Fibroblast of lung (primary cell): ENCODE measurements around the gene CHEK1. TPM values are rescaled to one million over a fixed set of nuclear protein-coding genes. Genes with fewer than 3 reads are reported as not detected.

ENCODE experiments used
- DNase-seq, 2 donors: peaks; one replicate each; pipeline versions ENCODE4 v3.0.0 to v3.0.0-alpha.2; 2010; ENCODE audit warnings: low read depth in 2 of 2
- H2AFZ ChIP-seq: 2 replicates; pipeline ENCODE4 v1.5.1; 2012; ENCODE audit warnings: low read length, control low read depth, inconsistent platforms
- H3K27ac ChIP-seq: 2 replicates; pipeline ENCODE4 v1.5.1; 2011; ENCODE audit warnings: low read length, control low read depth; ENCODE audit not compliant: insufficient read depth
- H3K27me3 ChIP-seq: 2 replicates; pipeline ENCODE4 v1.5.1; 2011; ENCODE audit warnings: mild to moderate bottlenecking, low read length; ENCODE audit not compliant: control insufficient read depth, insufficient read depth
- H3K36me3 ChIP-seq: 2 replicates; pipeline ENCODE4 v1.5.1; 2011; ENCODE audit warnings: low read length; ENCODE audit not compliant: control insufficient read depth, insufficient read depth
- H3K4me1 ChIP-seq: 2 replicates; pipeline ENCODE4 v1.5.1; 2011; ENCODE audit warnings: low read length; ENCODE audit not compliant: control insufficient read depth, insufficient read depth; ENCODE audit errors: extremely low read depth
- H3K4me2 ChIP-seq: 2 replicates; pipeline ENCODE4 v1.5.1; 2011; ENCODE audit warnings: low read length, control low read depth; ENCODE audit not compliant: insufficient read depth; ENCODE audit errors: extremely low read depth
- H3K4me3 ChIP-seq, 4 experiments: fragments of 200-600 bp in 1 of 4; sonication (generic) in 1 of 4; replicated peaks in 1 of 4; 2 replicates each; pipeline ENCODE4 v1.5.1; 2011 to 2016; ENCODE audit warnings: low read length in 4 of 4, low read depth in 3 of 4, mild to moderate bottlenecking in 3 of 4, control low read depth in 2 of 4, inconsistent platforms in 1 of 4, mixed read lengths in 1 of 4; ENCODE audit not compliant: insufficient read depth in 1 of 4; ENCODE audit errors: control extremely low read depth in 1 of 4
- H3K79me2 ChIP-seq: 2 replicates; pipeline ENCODE4 v1.5.1; 2012; ENCODE audit warnings: mild to moderate bottlenecking, low read length, inconsistent platforms; ENCODE audit not compliant: control insufficient read depth, insufficient read depth
- H3K9ac ChIP-seq: 2 replicates; pipeline ENCODE4 v1.5.1; 2011; ENCODE audit warnings: mild to moderate bottlenecking, low read length, control low read depth; ENCODE audit not compliant: insufficient read depth
- H3K9me3 ChIP-seq: 2 replicates; pipeline ENCODE4 v1.5.1; 2012; ENCODE audit warnings: low read depth, low read length; ENCODE audit not compliant: control insufficient read depth, insufficient read depth
- H4K20me1 ChIP-seq: 2 replicates; pipeline ENCODE4 v1.5.1; 2011; ENCODE audit warnings: low read length; ENCODE audit not compliant: control insufficient read depth, insufficient read depth; ENCODE audit errors: extremely low read depth
- CTCF ChIP-seq, 2 donors: IDR thresholded peaks in 1 of 2; conservative IDR thresholded peaks in 1 of 2; 1 replicate in 1 of 2; 2 replicates in 1 of 2; pipeline ENCODE4 v1.5.1; 2011 to 2012; ENCODE audit warnings: low read length in 2 of 2, control low read depth in 1 of 2, inconsistent platforms in 1 of 2, low read depth in 1 of 2, mild to moderate bottlenecking in 1 of 2
- EZH2 ChIP-seq: IDR thresholded peaks from 2 replicates; pipeline ENCODE4 v1.5.1; 2012; ENCODE audit warnings: low read length, control low read depth, mild to moderate bottlenecking; ENCODE audit errors: missing control alignments
- polyA plus RNA-seq, 2 donors: library from polyadenylated mRNA; depleted of rRNA in 1 of 2; stranded (reverse) in 1 of 2; unstranded in 1 of 2; fragments of >200 nt; gene quantifications; 2 replicates each; pipeline ENCODE4 v1.2.1, GENCODE V29; 2011 to 2012; ENCODE audit warnings: missing spikeins in 1 of 2
- total RNA-seq: library from RNA; depleted of rRNA; stranded (reverse); fragments of >200 nt; gene quantifications from 2 replicates; pipeline ENCODE4 v1.2.1, GENCODE V29; 2014

The CHEK1 gene
- total and polyA plus RNA-seq, 2 donors (not counting 1 experiment from before 2014, with no cell fraction given) = 28.3 to 39.5 TPM

GRCh38 chr11:125586623-125587022 is 38.3 kb upstream of the CHEK1 start:
- TF ChIP-seq CTCF (conservative IDR thresholded peaks at IDR 0.05 in 1 of 2, IDR thresholded peaks at IDR 0.05 in 1 of 2; ENCODE audit: low read depth in 1 of 2, low read length in 2 of 2) (no peak), EZH2 (no peak)
- Histone ChIP-seq H3K4me1 (no peaks in the 10 kb centered on the region), H3K4me2 (no peak overlapping the region)

GRCh38 chr11:125587480-125587879 is 37.5 kb upstream of the CHEK1 start:
- TF ChIP-seq EZH2 (no peak), CTCF (conservative IDR thresholded peaks at IDR 0.05 in 1 of 2, IDR thresholded peaks at IDR 0.05 in 1 of 2; ENCODE audit: low read depth in 1 of 2, low read length in 2 of 2) (no peak)
- Histone ChIP-seq H3K4me3 (no peak overlapping the region), H3K9me3 (no peaks in the 10 kb centered on the region), H4K20me1 (no peaks in the 10 kb centered on the region), H2AFZ (no peak overlapping the region), H3K36me3 (peaks cover 2% of the 10 kb centered on the region), H3K27ac (no peak overlapping the region), H3K4me1 (no peaks in the 10 kb centered on the region), H3K4me2 (no peak overlapping the region), H3K27me3 (no peaks in the 10 kb centered on the region), H3K79me2 (no peaks in the 10 kb centered on the region), H3K9ac (no peak overlapping the region)
- DNase-seq = no peak

More at GRCh38 chr11:125586623-125587022, 38.3 kb upstream of the CHEK1 start:
- Histone ChIP-seq H3K27me3 (no peaks in the 10 kb centered on the region), H3K9ac (no peak overlapping the region), H4K20me1 (no peaks in the 10 kb centered on the region), H3K4me3 (no peak overlapping the region), H3K36me3 (peaks cover 2% of the 10 kb centered on the region), H2AFZ (no peak overlapping the region), H3K27ac (no peak overlapping the region), H3K79me2 (no peaks in the 10 kb centered on the region), H3K9me3 (no peaks in the 10 kb centered on the region)
- DNase-seq = no peak

GRCh38 chr11:125588505-125588904 is 36.5 kb upstream of the CHEK1 start:
- Histone ChIP-seq H3K79me2 (peaks cover 8% of the 10 kb centered on the region), H3K4me2 (no peak overlapping the region), H3K27me3 (no peaks in the 10 kb centered on the region), H2AFZ (no peak overlapping the region), H3K36me3 (no peaks in the 10 kb centered on the region), H4K20me1 (no peaks in the 10 kb centered on the region), H3K9me3 (no peaks in the 10 kb centered on the region), H3K4me1 (no peaks in the 10 kb centered on the region), H3K27ac (no peak overlapping the region), H3K9ac (no peak overlapping the region), H3K4me3 (no peak overlapping the region)
- no peak for TF ChIP-seq CTCF (conservative IDR thresholded peaks at IDR 0.05 in 1 of 2, IDR thresholded peaks at IDR 0.05 in 1 of 2; ENCODE audit: low read depth in 1 of 2, low read length in 2 of 2)
- TF ChIP-seq EZH2 = no peak
- peak in 1 of 2 donors; percentile 40 for DNase-seq
